A172 (cell line): ENCODE measurements around the gene MAD1L1. TPM values are rescaled to one million over a fixed set of nuclear protein-coding genes. Genes with fewer than 3 reads are reported as not detected.

Source experiments
- DNase-seq: peaks from one replicate; pipeline ENCODE4 v3.0.0-alpha.2; 2015; ENCODE audit warnings: low spot score
- total RNA-seq: library from RNA; depleted of rRNA; stranded (reverse); fragments of >200 nt; shearing (Covaris generic); gene quantifications from 2 replicates; pipeline ENCODE4 v1.2.3, GENCODE V29; 2014

MAD1L1 gene
- total RNA-seq, 1 experiment from 2014 or later = 127 TPM

DNA sequence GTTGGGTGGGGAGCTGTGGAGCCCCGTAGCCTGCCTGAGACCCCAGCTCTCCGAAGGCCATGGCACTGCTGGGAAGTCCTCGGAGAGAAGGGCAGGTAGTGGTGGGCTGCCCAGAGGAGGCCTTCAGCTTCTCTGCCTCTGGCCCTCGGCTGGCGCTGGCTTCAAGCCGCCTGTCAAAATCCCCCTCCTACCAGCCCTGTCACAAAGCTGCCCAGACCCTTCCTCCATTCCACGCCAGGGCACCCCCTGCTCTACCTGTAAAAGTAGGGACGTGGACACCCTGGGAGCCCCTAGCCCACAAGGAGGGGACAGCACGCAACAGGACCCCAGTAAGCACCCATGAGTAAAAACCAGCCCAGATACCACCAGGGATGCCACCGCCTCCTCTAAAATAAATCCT lies 31.6 kb downstream of the MAD1L1 start:
- no peak for DNase-seq

- no peak for DNase-seq
These were observed 32.2 kb downstream of the MAD1L1 start for GRCh38 chr7:2200584-2200980.

DNA sequence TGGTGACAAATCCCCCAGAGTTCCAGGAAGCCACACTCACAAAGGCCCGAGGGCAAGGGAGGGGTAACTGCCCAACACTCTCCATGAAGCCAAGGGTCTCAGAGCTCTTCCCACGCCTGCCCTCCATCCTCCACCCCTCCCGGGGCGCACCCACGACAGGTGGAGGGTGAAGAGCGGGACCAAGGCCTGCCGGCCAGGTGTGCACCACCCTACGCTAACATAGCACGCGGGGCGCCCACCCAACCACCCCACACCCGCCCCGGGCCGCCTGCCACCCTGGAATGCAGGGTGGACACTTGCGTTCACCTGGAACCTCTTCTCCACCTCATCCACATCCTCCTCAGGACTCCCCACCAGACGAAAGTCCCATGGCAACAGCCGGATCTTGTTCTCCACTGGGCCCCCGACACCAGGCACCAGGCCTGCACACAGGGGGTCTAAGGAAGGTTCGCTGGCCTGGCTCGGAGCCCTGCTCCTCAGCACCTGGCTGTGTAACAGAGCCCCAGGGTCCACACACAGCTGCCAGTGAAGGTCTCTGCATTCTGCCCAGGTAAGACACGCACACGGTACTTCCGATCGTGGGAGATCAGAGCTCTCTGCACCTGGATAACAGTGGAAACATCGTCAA lies 32.7 kb downstream of the MAD1L1 start:
- DNase-seq = no peak

DNA sequence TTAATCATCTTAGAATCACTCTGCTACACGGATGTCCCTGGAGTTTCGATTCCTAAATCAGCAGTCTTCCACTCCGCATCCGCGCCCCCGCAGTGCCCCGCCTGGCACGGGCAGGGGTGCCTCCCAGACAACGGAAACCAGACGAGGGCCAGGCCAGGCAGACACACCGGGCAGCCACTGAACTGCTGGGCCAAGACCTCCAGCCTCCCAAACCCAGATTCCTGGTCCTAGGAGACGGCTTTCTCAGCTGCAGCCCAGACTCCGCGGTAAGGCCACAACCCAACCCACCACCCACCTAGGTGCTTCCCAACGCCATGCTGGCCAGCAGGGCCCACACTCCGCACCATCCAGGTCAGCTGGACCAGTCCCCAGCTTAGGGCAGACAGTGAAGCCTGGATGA lies 33.2 kb downstream of the MAD1L1 start:
- no peak for DNase-seq

DNA sequence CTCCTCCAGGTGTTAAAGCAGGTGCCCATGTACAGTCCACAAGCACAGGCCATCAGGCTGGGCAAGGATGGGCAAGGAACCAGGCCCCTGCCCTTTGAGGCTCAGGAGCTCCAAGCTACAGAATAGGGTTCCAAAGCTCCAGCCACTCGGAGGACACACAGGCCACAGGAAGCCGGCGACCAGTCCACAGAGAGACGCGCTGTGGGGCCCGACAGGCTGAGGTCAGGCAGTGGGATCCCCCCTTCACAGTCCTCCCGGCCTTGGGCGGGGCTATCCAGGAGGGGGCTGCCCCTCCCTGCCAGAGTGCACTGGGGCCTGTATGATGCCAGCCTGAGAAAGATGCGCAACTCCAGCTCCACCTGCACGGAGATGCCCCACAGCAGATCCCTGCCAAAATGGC lies 34.0 kb downstream of the MAD1L1 start:
- DNase-seq = no peak

- DNase-seq = no peak
These were observed 34.5 kb downstream of the MAD1L1 start for GRCh38 chr7:2198206-2198605.

GRCh38 chr7:2197436-2198155 lies 35.1 kb downstream of the MAD1L1 start:
- no peak for DNase-seq

- no peak for DNase-seq
These were observed 36.1 kb downstream of the MAD1L1 start for GRCh38 chr7:2196381-2197378.

- no peak for DNase-seq
These were observed 37.1 kb downstream of the MAD1L1 start for GRCh38 chr7:2195400-2196246.

DNA sequence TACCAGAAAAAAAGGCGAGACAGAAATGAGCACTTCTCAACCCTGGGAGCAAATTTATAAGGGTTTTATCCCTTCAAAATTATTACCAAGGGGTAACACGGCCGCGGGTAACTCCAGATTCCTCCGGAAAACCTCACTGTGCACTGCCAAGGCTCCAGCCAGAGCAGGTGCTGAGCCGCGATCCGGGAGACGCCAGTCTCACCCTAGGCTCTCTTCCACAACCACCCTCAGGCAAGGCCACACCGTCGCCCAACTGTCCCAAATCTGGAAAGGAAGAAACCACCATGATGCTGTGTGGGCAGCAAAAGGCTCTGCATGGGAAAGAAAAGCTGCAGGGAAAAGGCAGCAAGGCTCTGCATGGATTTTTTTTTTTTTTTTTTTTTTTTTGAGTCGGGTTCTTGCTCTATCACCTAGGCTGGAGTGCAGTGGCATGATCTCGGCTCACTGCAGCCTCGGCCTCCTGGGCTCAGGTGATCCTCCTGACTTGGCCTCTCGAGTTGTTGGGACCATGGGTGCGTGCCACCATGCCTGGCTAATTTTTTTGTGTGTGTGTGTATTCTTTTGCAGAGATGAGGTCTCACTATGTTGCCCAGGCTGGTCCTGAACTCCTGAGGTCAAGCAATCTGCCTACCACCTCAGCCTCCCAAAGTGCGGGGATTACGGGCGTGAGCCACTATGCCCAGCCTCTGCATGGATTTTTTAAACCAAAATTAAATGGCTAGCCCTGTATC lies 39.0 kb downstream of the MAD1L1 start:
- DNase-seq = no peak

GRCh38 chr7:2192831-2193534 lies 39.8 kb downstream of the MAD1L1 start:
- no peak for DNase-seq

GRCh38 chr7:2191016-2191415 lies 41.7 kb downstream of the MAD1L1 start:
- DNase-seq = peak; percentile 59

DNA sequence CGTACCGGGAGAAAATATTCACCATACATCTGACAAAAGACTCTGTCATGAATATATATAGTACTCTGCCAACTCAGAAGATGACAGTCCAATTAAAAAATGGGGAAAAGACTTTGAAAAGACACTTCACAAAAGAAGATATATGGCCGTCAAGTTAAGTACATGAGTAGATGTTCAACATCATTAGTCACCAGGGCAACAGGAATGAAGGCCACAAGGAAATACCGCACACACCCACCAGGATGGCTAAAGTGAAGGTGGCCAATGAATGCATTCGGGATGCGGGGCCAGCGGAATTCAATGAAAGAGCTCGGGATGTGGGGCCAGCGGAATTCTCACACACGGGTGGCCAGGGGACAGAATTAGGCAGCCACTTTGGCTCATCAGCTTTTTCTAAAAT lies 42.2 kb downstream of the MAD1L1 start:
- DNase-seq = peak; percentile 91

DNA sequence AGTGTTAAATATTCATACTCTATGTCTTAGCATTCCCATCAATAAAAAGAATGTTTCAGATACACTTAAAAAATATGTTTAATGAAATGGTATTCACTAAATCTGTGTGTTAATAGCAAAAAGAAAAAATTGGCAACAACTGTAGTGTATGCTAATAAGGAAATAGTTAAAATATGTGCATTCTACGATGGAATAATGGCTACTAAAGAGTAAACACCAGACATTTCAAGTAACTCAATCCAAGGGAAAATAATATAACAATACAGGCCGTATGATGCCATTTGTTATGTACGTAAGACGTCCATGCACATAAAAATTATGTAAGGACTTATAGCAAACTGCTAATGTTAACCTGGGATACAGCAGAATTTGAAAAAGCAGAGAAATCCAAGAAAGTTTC lies 46.6 kb downstream of the MAD1L1 start:
- no peak for DNase-seq

GRCh38 chr7:2185715-2186114 lies 47.0 kb downstream of the MAD1L1 start:
- no peak for DNase-seq

GRCh38 chr7:2182461-2182860 lies 50.3 kb downstream of the MAD1L1 start:
- DNase-seq = no peak

GRCh38 chr7:2181077-2181854 lies 51.5 kb downstream of the MAD1L1 start:
- no peak for DNase-seq

DNA sequence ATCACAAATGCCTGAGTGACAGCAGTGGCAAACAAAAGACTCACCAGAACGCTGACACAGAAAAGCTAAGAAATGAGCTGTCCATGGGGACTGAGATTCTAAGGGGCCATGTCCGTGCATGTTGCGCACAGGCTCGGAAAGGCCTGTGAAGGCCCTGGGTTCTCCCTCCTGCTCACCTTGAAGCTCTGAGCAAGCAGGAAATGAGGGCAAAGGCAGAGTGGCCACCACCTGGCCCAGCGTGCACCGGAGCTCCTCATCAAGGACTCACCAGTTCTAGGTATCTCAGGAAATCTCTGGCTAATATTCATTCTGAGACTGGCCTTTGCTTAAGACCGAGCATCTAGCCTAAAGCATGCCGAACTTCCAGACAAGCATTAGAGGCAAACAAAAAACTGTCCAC lies 52.7 kb downstream of the MAD1L1 start:
- DNase-seq = no peak

GRCh38 chr7:2175514-2175913 lies 57.2 kb downstream of the MAD1L1 start:
- peak; percentile 99 for DNase-seq
